HG03571 (cell line): ENCODE data around the gene REX1BD.

Source experiments
- ATAC-seq: cut with Tn5 transposase; IDR thresholded peaks from one replicate; pipeline ENCODE4 v1.9.1; 2021; ENCODE audit not compliant: unreplicated experiment

REX1BD gene

DNA sequence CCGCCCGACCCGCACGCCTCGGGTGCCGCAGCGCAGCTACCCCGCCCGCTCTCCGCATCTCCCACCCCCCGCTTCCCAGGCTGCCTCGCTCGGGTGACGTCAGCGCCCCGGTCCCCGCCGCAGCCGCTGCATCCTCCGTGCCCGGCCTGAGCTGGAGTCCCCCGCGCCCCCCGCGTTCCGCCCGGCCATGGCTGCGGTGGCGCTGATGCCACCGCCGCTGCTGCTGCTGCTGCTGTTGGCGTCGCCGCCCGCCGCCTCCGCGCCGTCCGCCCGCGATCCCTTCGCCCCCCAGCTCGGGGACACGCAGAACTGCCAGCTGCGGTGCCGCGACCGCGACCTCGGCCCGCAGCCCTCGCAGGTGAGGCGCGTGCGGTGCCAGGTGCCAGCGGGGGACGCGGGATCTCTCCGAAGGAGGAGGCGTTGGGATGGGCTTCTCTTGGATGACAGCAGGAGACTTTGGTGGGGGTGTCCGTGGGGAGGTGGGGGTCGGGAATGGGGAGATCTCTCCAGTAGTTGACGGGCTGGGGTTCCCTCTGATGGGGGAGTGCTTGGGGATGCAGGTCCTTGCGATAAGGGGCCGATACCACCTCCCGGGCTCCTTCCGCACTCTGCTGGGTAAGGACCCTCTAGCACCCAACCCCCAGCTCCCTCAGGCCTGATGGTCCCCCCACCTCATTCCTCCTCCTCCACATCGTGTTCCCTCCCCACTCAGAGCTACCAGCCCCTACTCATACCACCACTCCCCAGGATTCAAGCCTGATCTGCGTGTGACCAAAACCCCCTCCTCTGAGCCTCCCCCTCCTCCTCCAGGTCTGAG lies 24.4 kb downstream of the REX1BD start, which contains the start of gene TMEM59L:
TMEM59L (plus strand) TSS at position 99 of the 817 bp plus-strand sequence; CDS start at position 188, 89 bp downstream.
- ATAC-seq, result no peak

GRCh38 chr19:18613589-18614234 lies 25.1 kb downstream of the REX1BD start:
- ATAC-seq, result no peak

DNA sequence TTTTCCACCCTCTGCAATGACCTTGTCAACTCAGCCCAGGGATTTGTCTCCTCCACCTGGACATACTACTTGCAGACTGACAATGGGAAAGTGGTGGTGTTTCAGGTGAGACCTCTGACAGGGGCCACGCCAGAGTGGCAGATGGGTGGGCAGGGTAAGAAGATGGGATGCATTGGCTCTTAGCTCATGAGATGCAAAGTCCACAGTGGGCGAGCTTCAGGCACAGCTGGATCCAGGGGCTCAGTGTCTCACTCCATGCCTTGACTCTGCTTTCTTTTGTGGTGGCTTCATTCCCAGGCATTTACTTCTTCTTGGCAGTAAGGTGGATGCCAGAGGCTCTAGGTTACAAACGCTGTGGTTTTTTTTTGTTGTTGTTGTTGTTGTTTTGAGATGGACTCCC lies 27.4 kb downstream of the REX1BD start:
- ATAC-seq, result no peak

- ATAC-seq, result no peak
These were observed 29.0 kb downstream of the REX1BD start for GRCh38 chr19:18617562-18617961.

DNA sequence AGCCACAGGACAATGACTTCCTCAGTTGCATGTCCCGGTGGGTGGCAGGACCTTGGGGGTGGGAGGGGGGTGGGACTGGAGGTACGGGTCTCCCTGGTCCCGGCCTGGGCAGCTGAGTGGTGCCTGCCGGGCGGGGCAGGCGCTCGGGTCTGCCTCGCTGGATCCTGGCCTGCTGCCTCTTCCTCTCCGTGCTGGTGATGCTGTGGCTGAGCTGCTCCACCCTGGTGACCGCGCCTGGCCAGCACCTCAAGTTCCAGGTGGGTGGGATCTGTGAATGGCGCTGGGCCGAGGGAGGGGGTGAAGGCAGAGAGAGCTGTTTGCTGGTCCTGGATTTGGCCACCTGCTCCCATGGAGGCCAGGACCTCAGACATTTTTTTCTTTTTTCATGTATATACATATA lies 29.6 kb downstream of the REX1BD start:
- no peak for ATAC-seq

DNA sequence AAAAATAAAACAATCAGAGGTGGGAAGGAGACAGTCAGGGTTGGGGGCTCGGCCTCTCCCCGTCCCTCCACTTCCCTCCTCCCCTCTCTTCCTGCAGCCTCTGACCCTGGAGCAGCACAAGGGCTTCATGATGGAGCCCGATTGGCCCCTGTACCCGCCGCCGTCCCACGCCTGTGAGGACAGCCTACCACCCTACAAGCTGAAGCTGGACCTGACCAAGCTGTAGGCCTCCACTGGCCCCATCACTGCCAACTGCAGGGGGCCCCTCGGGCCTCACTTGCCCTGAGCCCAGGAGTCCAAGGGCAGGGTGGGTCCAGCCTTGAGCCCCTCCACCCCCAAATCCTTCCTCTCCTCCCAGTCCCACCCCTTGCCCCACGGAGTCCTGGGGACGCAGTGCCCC lies 31.7 kb downstream of the REX1BD start:
- no peak for ATAC-seq

GRCh38 chr19:18620902-18621301 lies 32.3 kb downstream of the REX1BD start:
- no peak for ATAC-seq

- ATAC-seq, result no peak
These were observed 38.3 kb downstream of the REX1BD start for GRCh38 chr19:18626906-18627305.

DNA sequence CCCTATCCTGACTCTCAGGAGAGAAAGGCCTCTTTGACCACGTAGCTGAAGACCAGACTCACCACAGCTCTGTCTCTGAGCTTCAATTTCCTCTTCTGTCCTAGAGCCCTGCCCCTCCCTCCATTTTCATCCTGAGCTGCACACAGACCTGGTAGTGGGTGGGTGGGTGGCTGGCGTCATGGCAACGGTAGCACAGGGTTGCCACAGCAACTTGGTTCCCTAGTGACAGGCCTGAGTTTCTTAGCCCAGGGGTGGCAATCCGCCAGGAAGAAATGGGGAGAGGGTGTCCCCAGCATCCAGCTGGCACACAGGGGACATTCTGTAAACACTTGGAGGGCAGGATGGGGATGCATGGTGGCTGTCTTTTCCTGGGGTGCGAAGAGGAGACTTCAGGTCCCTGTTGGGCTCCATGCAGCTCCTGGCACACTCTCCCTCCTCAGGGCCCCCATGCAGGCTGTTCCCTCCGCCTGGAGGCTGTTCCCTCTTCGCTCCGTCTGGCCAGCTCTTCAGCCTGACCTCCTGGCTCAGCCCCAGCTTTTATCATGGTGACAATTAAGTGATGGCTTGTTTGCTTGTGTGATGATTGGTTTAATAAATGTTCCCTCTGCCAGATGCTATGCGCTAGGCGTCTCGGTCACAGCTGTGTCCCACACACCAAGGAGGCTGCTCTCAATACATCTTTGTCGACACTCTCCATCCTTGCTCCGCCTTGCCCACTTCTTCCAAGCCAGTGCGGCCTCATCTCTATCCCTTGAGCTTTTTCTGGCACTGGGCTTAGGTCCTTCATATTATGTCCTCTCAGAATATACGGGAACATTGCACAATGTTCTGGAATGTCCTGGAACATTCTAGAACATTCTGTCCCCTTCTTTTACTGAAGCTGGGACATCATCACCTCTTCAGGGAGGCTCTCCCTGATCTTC lies 40.8 kb downstream of the REX1BD start:
- ATAC-seq, result no peak

DNA sequence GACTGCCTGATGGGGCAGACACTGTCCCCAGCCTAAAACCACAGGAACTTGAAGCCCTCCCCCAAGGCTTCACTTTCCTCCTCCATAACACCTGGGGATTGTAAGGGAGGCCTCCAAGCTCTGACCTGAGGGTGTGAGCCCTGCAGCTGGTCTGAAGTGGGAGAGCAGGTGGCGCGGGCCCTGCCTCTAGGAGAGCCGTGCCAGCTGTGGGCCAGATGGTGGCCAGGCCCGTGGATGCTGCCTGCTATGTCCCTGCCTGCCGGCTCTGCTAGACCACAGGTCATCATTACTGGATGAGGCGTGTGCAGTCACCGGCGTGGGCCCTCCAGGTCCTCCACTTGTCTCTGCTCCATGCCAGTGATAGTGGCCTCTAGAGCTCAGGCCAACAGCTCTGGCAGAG lies 44.7 kb downstream of the REX1BD start:
- no peak for ATAC-seq

DNA sequence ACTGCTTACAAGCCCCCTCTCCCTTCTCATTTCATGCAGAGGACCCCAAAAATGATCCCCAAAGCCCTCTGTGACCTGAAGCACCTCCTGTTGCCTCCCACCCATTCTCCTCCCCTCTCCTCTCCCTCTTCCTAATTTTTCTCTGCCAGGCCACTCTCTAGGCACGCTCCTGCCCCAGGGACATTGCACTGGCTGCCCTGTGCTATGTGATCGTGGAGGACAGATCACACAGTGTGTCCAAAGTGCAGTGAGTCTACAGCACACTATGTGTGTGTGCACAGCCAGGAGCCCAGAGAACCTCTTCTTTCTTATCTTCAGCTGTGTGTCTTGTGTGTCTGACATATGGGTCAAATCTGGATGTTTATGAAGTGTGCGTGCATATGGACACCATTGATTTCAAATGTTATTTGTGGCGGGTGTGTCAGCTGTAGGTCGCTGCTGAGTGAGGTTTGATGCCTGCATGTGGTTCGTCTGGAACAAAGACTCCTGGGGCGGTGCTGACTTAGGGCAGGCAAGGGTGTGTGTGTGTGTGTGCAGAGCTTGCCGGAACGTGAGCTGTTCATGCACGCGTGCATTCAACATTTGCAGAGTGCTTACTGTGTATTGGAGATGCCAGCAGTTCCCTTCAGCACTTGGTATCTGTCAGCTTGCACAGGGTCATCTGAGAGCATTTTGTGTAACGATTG lies 46.2 kb downstream of the REX1BD start:
- ATAC-seq, result no peak

- ATAC-seq, result no peak
These were observed 47.2 kb downstream of the REX1BD start for GRCh38 chr19:18635831-18636182.

DNA sequence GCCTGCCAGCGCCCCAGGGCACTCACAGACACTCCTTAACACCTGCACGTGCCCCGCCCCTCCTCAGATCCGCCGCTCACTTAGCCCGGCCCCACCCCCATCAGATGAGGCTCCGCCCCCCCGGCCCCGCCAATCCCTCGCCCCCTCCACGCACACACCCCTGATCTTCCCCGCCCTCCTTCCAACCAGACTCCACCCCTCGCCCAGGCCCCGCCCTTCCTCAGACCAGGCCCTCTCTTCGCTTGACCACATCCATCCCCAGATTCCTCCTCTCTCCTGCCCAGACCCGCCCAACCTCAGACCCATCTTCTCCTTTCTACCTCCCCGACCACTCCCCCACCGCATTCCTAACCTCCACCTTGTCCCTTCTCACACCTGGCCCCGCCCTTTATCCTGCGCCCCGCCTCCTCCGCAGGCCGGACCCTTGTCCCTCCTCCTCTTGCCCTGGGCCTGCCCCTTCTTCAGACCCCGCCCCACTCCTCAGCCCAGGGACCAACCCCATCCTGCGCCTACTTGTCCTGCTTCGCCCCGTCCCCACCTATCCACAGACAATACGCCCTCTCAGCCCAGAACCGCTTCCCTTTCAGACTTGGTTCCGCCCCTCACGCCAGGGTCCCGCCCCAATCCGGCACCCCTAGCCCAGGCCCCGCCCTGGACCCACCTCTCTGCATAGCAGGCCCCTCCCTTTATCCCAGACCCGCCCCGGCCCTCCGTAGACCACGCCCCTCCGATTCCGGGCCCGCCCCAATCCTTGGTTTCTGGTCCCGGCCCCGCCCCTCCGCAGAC lies 47.8 kb downstream of the REX1BD start:
- ATAC-seq, result peak; percentile 72

DNA sequence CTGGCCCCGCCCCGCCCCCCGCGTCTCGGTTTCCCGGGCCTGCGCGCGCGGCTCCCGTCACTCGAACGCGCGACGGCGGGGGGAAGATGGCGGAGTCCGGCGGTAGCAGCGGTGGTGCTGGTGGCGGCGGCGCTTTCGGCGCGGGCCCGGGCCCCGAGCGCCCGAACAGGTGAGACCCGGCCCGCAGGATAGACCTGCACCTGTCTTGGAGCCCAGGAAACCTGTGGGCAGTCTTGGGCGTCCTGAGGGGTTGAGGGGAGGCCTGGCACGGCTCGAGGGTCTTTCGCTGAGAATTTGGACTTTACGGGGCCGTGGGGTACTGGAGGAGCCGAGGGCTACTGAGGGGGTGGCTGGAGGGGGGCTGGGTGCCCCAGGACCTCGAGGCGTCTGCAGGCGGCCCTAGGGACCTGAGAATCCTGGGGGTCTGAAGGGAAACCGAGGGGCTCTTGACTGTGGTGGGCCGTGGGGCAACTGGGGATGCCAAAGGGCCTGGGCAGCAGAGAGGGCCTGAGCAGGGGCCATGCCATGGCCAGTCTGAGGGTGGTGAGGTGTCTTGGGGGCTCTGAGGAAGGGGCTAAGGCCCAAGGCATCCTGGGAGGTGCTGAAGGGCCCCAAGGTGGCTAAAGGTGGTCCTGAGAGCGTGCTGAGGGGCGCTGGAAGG lies 48.5 kb downstream of the REX1BD start, which contains the start of gene KLHL26:
KLHL26 (plus strand) TSS at position 60 of the 661 bp plus-strand sequence; CDS start at position 87, 27 bp downstream.
- ATAC-seq, result no peak

- no peak for ATAC-seq
These were observed 49.4 kb downstream of the REX1BD start for GRCh38 chr19:18637673-18638630.

GRCh38 chr19:18639706-18640243 lies 51.2 kb downstream of the REX1BD start:
- no peak for ATAC-seq
